ENCODE data around the gene MARCHF9. TPM values are rescaled to one million over a fixed set of nuclear protein-coding genes. Genes with fewer than 3 reads are reported as not detected.

The MARCHF9 gene
- total and polyA plus RNA-seq, 2 donors (not counting 1 experiment from before 2014, with no cell fraction given): 81.4 to 128 TPM

DNA sequence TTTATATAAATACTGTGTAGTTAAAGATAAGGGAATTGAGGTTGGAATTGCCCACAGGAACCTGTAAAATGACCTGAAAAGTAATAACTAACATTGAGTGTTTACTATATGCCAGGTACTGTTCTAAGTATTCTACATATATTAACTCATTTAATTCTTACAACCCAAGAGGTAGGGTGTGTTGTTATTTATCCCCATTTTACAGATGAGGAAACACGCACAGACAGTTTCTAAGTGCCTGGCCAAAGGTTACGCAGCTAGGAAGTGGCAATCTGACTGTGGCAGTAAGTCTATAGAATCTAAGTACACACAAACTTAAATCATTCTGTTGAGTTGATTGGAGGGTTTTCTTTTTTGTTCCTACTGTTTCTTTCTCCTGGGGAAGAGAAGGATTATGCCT, 11.1 kb upstream of the MARCHF9 start:
- no peak for DNase-seq
- WGBS (ENCODE audit: insufficient coverage): no CpG with 5 or more reads among the region's 2 CpGs
- intact Hi-C loops (cut with micrococcal nuclease): loop anchor here (1.0 to 5.0 kb wide), 4 partner anchors 9 to 111 kb away; partner anchors contain the start of genes B4GALNT1, CDK4, OS9 and TSFM
- H3K36me3 ChIP-seq (replicated peaks in 1 of 2; ENCODE audit: control extremely low read depth in 1 of 2, control insufficient read depth in 1 of 2, extremely low read depth in 1 of 2, insufficient read depth in 2 of 2, low read length in 1 of 2): peaks cover 2 to 36% of the 10 kb centered on the region in 2 experiments
- Mint-ChIP-seq H3K4me3 (peak overlapping the region; percentile 92), H3K27me3 (no peaks in the 10 kb centered on the region), H3K4me1 (peaks cover 55% of the 10 kb centered on the region), H3K27ac (peak overlapping the region; percentile 91), H3K9me3 (ENCODE audit: insufficient read depth) (no peaks in the 10 kb centered on the region)
- TF ChIP-seq, protein P1, sequence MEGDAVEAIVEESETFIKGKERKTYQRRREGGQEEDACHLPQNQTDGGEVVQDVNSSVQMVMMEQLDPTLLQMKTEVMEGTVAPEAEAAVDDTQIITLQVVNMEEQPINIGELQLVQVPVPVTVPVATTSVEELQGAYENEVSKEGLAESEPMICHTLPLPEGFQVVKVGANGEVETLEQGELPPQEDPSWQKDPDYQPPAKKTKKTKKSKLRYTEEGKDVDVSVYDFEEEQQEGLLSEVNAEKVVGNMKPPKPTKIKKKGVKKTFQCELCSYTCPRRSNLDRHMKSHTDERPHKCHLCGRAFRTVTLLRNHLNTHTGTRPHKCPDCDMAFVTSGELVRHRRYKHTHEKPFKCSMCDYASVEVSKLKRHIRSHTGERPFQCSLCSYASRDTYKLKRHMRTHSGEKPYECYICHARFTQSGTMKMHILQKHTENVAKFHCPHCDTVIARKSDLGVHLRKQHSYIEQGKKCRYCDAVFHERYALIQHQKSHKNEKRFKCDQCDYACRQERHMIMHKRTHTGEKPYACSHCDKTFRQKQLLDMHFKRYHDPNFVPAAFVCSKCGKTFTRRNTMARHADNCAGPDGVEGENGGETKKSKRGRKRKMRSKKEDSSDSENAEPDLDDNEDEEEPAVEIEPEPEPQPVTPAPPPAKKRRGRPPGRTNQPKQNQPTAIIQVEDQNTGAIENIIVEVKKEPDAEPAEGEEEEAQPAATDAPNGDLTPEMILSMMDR (IDR thresholded peaks at IDR 0.05): no peak
- TF ChIP-seq EZH2 (IDR thresholded peaks at IDR 0.05; ENCODE audit: borderline replicate concordance, insufficient read depth, low read depth, low read length, poor library complexity, severe bottlenecking): no peak
- no peak overlapping the region for H3K9ac ChIP-seq (ENCODE audit: low read length)
- ChIA-PET CTCF (no interaction called here), POLR2A (interaction anchor here (0.6 to 1.0 kb wide), 3 partner anchors 46 to 264 kb away, joined by 3 to 4 read pairs (median 3); partner anchors contain the start of gene ARHGAP9)
- no peaks in the 10 kb centered on the region for H3K9me3 ChIP-seq (ENCODE audit: control extremely low read depth in 1 of 3, control insufficient read depth in 2 of 3, insufficient read depth in 1 of 3, low read length in 2 of 3)
- peaks cover 22% of the 10 kb centered on the region for H4K20me1 ChIP-seq (ENCODE audit: control insufficient read depth, insufficient read depth, low read length, poor library complexity, severe bottlenecking)
- peak overlapping the region; percentile 74 for H2AFZ ChIP-seq (ENCODE audit: insufficient read depth, low read depth, low read length, poor library complexity, severe bottlenecking)
- H3K79me2 ChIP-seq (ENCODE audit: control insufficient read depth, insufficient read depth, low read length): peaks cover 63% of the 10 kb centered on the region
- H3K4me1 ChIP-seq (ENCODE audit: control insufficient read depth in 2 of 2, insufficient read depth in 2 of 2, low read length in 2 of 2): peaks cover 43 to 63% of the 10 kb centered on the region in 2 donors
- no peak for ATAC-seq (ENCODE audit: low read depth)
- no peaks in the 10 kb centered on the region for H3K27me3 ChIP-seq (replicated peaks in 1 of 4; ENCODE audit: control extremely low read depth in 1 of 4, control insufficient read depth in 3 of 4, insufficient read depth in 4 of 4, low read length in 3 of 4)
- peak overlapping the region in 2 of 5 experiments; percentile 71 to 89 for H3K4me3 ChIP-seq (ENCODE audit: control extremely low read depth in 1 of 5, extremely low read depth in 1 of 5, insufficient read depth in 1 of 5, low read depth in 2 of 5, low read length in 4 of 5)
- peak overlapping the region; percentile 91 for H3K4me2 ChIP-seq (replicated peaks; ENCODE audit: low read depth, low read length, poor library complexity, severe bottlenecking)
- peak overlapping the region; percentile 80 to 94 for H3K27ac ChIP-seq (ENCODE audit: low read length in 2 of 2)

DNA sequence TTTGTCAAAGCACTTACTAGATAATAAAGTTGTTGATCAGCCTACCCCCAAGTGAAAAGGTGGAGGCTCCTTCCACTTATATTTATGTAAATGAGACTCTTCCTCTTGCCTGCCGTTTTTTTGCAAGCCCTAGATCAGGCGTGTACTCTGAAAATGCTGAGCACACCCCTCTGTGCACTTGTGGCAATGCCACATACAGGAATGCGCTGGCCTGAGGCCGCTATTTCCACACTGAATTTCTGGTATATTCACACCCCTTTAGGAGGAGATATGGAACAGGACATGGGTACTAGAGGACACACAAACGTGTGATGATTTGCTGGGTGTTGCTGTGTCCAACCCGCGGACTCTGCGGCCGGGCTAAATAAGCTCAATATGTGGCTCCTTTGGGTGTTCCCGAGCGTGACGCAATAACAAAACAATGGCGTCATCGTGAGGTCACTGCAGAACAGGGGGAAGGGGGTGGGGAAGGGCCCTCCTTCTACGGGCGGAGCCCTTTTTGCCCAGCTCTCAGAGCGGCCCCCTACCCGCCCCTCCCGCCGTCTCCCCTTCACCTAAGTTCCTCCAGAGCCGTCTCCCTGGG, 10.6 kb upstream of the MARCHF9 start:
- H3K9me3 ChIP-seq (ENCODE audit: control extremely low read depth in 1 of 3, control insufficient read depth in 2 of 3, insufficient read depth in 1 of 3, low read length in 2 of 3): no peaks in the 10 kb centered on the region
- peak overlapping the region; percentile 94 for H3K9ac ChIP-seq (ENCODE audit: low read length)
- no peak for TF ChIP-seq EZH2 (IDR thresholded peaks at IDR 0.05; ENCODE audit: borderline replicate concordance, insufficient read depth, low read depth, low read length, poor library complexity, severe bottlenecking)
- TF ChIP-seq, protein P1 (IDR thresholded peaks at IDR 0.05): no peak
- ChIA-PET CTCF (interaction anchor here (0.6 to 1.5 kb wide), 4 partner anchors 12 to 331 kb away, joined by 3 to 10 read pairs (median 6); no protein-coding TSS in a partner anchor), POLR2A (interaction anchor here (0.6 to 1.3 kb wide), 5 partner anchors 10 to 264 kb away, joined by 3 to 7 read pairs (median 4); partner anchors contain the start of gene ARHGAP9)
- H3K4me3 ChIP-seq (ENCODE audit: control extremely low read depth in 1 of 5, extremely low read depth in 1 of 5, insufficient read depth in 1 of 5, low read depth in 2 of 5, low read length in 4 of 5): peak overlapping the region; percentile 68 to 90 (median 86)
- 5% methylated on average over 10 of the region's 21 CpGs for WGBS (ENCODE audit: insufficient coverage)
- H3K4me2 ChIP-seq (replicated peaks; ENCODE audit: low read depth, low read length, poor library complexity, severe bottlenecking): peak overlapping the region; percentile 91
- H3K4me1 ChIP-seq (ENCODE audit: control insufficient read depth in 2 of 2, insufficient read depth in 2 of 2, low read length in 2 of 2): peaks cover 40 to 59% of the 10 kb centered on the region in 2 donors
- intact Hi-C loops (cut with micrococcal nuclease): loop anchor here (1.0 to 5.0 kb wide), 4 partner anchors 8 to 112 kb away; partner anchors contain the start of genes B4GALNT1, CDK4, OS9 and TSFM
- H3K27ac ChIP-seq (ENCODE audit: low read length in 2 of 2): peak overlapping the region; percentile 80 to 94
- Mint-ChIP-seq H3K4me3 (peak overlapping the region; percentile 92), H3K27me3 (no peaks in the 10 kb centered on the region), H3K27ac (peak overlapping the region; percentile 91), H3K9me3 (ENCODE audit: insufficient read depth) (no peaks in the 10 kb centered on the region), H3K4me1 (peaks cover 50% of the 10 kb centered on the region)
- H3K79me2 ChIP-seq (ENCODE audit: control insufficient read depth, insufficient read depth, low read length): peaks cover 58% of the 10 kb centered on the region
- ATAC-seq (ENCODE audit: low read depth) (peak; percentile 46), DNase-seq (peak; percentile 92)
- peak overlapping the region; percentile 74 for H2AFZ ChIP-seq (ENCODE audit: insufficient read depth, low read depth, low read length, poor library complexity, severe bottlenecking)
- H4K20me1 ChIP-seq (ENCODE audit: control insufficient read depth, insufficient read depth, low read length, poor library complexity, severe bottlenecking): peaks cover 17% of the 10 kb centered on the region
- H3K36me3 ChIP-seq (replicated peaks in 1 of 2; ENCODE audit: control extremely low read depth in 1 of 2, control insufficient read depth in 1 of 2, extremely low read depth in 1 of 2, insufficient read depth in 2 of 2, low read length in 1 of 2): peaks cover 2 to 37% of the 10 kb centered on the region in 2 experiments
- H3K27me3 ChIP-seq (replicated peaks in 1 of 4; ENCODE audit: control extremely low read depth in 1 of 4, control insufficient read depth in 3 of 4, insufficient read depth in 4 of 4, low read length in 3 of 4): no peaks in the 10 kb centered on the region
